HG02798 (cell line): Measurements from ENCODE around the gene EEFSEC.

Experiments used
- ATAC-seq: cut with Tn5 transposase; IDR thresholded peaks from one replicate; pipeline ENCODE4 v1.9.1; 2021; ENCODE audit warnings: mild to moderate bottlenecking; ENCODE audit not compliant: unreplicated experiment, poor library complexity

Gene EEFSEC

DNA sequence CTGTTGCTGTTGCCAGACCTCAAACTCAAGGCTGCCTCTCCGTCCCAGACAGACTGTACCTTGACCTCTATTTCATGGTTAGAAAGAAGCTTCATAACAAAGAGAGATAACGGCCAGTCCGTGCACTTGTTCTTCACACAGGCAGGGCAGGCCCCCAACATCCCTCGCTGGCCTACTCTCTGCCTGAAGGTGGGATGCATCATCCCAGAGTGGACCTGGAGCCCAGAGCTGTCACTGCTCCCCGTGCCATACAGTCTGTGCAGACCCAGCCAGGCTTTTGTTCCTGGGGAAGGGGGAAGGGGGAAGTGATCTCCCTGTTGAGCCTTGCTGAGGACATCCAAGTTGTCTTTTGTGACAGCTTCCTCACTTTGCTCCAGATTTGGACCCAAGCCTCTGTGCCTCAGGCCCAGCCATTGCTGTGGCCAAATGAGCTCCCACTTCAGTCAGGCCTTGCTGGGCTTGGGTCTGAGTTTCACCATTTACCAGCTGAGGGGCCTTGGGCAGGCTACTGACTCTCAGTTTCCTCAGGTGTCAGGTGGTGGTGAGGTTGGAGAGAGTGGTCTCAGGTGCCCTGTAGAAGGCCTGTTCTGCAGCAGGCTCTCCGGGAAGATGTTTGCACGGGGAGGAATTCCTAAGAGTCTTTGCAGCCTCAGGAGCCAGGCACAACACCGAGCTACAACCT is 171.8 kb downstream of the EEFSEC start:
- ATAC-seq, result no peak

GRCh38 chr3:128326051-128326823 is 173.0 kb downstream of the EEFSEC start:
- no peak for ATAC-seq

DNA sequence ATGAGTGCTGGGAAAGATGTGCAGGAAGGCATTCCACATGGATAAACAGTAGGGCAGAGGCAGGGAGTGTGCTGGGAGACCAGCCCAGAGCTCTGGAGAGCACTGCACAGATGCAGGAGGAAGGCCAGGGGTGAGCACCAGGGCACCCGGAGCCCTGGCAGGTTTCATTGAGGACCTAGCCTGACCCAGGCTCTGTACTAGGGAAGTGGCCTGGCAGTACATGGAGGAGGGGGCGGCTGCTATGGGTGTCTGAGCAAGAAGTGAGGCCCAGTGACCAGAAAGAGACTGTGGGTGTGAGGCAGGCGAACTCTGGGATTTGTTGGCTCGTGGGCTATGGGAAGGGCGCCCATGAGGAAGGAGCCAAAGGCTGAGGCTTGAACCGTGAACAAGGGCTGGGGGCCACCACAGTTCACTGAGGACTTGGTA is 174.3 kb downstream of the EEFSEC start:
- no peak for ATAC-seq

- no peak for ATAC-seq
These were observed 175.5 kb downstream of the EEFSEC start for GRCh38 chr3:128328546-128329458.

- ATAC-seq, result no peak
These were observed 176.4 kb downstream of the EEFSEC start for GRCh38 chr3:128329491-128330213.

DNA sequence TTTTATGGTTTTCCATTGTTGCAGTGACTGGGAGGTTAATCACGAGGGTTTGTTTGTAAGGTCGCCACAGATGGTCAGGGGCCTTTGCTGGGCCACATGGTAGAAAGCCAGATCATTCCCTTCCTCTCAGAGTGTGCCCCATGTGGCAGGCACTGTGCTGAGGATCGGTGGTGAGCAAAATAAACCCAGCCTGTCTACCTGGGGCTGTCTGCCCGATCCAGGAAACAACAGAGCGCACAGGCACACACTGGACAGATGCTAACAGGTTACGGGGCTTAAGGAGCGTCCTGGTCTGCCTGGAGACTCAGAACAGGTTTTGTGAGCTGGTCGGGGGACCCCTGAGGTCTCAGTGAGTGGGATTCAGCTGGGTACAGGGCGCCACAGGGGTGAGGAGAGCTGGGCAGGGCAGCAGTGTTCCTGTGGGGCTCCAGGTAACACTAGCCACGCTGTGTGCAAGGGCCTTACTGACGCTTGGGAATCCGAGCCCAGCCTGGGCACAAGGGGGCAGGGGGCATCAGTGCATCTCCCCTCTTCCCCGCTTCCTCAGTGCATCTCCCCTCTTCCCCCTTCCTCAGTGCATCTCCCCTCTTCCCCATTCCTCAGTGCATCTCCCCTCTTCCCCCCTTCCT is 177.0 kb downstream of the EEFSEC start:
- no peak for ATAC-seq

GRCh38 chr3:128334086-128334645 is 180.9 kb downstream of the EEFSEC start:
- no peak for ATAC-seq

DNA sequence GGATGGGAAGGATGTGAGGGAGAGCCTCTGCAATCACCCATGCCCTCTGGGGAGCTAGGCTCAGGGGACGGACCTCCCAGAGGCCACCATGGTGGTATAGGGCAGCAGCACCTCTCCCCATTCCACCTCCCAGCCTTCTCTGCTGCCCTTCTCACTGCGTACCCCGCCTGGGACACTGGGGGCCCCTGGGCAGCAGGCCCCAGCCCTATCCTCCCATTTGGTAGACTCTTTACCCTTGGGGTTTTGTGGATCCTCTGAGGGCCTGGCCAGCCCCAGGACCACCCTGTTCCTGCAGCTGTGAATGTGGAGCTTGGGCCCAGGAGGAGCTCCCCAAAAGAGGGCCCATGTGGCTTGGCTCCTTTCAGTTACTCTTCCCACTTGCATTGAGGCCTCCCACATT is 181.5 kb downstream of the EEFSEC start:
- ATAC-seq, result no peak

- no peak for ATAC-seq
These were observed 182.5 kb downstream of the EEFSEC start for GRCh38 chr3:128335621-128336296.

- no peak for ATAC-seq
These were observed 183.3 kb downstream of the EEFSEC start for GRCh38 chr3:128336337-128337156.

GRCh38 chr3:128337305-128337704 is 184.0 kb downstream of the EEFSEC start:
- no peak for ATAC-seq

DNA sequence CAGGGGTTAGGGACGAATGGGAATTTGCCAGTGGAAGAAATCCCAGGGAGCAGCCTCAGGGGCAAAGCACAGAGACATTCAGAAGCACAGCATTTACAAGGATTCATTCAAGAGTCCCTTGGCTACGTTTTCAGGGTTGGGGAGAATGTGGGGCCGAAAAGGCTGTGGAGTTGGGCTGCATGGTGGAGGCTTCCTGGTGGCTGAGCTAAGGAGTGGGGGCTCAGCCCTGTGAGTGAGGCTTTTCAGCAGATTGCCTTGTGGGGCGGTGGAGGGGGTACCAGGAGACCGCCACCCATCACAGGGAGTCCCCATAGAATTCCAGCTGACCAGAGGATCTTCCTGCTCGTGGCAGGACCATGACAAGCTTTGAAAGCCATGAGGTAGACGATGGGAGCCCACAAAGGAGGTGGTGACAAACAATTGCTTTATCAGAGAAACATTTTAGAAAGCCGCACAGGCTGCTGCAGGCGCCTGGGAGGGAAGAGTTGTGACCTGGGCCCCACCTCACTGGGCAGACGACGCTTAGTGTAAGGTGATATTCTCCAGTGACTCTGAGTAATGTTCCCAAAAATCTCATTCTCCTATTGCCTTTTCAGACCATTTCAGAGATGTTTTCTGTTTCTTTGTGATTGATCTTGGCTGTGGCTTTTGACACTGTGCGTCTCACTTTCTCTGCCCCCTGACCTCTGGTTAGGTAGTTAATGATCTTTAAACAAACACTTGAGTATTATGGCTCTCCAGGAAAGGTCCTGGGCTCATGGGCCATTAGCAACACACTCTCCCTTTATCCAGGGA is 185.5 kb downstream of the EEFSEC start:
- no peak for ATAC-seq

- ATAC-seq, result no peak
These were observed 186.3 kb downstream of the EEFSEC start for GRCh38 chr3:128339491-128340012.

- no peak for ATAC-seq
These were observed 187.1 kb downstream of the EEFSEC start for GRCh38 chr3:128340198-128340903.

GRCh38 chr3:128340904-128341555 is 187.7 kb downstream of the EEFSEC start:
- no peak for ATAC-seq
